GM18909 (cell line): ENCODE measurements around the gene DLX2.

Experiments
- ATAC-seq: cut with Tn5 transposase; IDR thresholded peaks from one replicate; pipeline ENCODE4 v1.9.1; 2021; ENCODE audit warnings: mild to moderate bottlenecking; ENCODE audit not compliant: unreplicated experiment, poor library complexity

Gene DLX2

GRCh38 chr2:172108587-172108930, 5.9 kb upstream of the DLX2 start:
- no peak for ATAC-seq

- no peak for ATAC-seq
These were observed 5.2 kb upstream of the DLX2 start for GRCh38 chr2:172107690-172108586.

- ATAC-seq = no peak
These were observed 3.6 kb upstream of the DLX2 start for GRCh38 chr2:172106108-172106961.

GRCh38 chr2:172105471-172106107, 2.9 kb upstream of the DLX2 start:
- ATAC-seq = no peak

- no peak for ATAC-seq
These were observed 972 bp upstream of the DLX2 start for GRCh38 chr2:172103471-172104272.

- no peak for ATAC-seq
These were observed 794 bp downstream of the DLX2 start for GRCh38 chr2:172101821-172102390.

GRCh38 chr2:172100935-172101820, 1.5 kb downstream of the DLX2 start:
- no peak for ATAC-seq

GRCh38 chr2:172100080-172100934, 2.4 kb downstream of the DLX2 start:
- ATAC-seq = no peak

GRCh38 chr2:172099472-172100079, 3.1 kb downstream of the DLX2 start:
- ATAC-seq = no peak

- ATAC-seq = no peak
These were observed 3.8 kb downstream of the DLX2 start for GRCh38 chr2:172098650-172099471.

- no peak for ATAC-seq
These were observed 4.4 kb downstream of the DLX2 start for GRCh38 chr2:172098287-172098649.

GRCh38 chr2:172097557-172098131, 5.1 kb downstream of the DLX2 start:
- no peak for ATAC-seq

- ATAC-seq = no peak
These were observed 5.8 kb downstream of the DLX2 start for GRCh38 chr2:172096626-172097547.

GRCh38 chr2:172095905-172096625, 6.6 kb downstream of the DLX2 start:
- no peak for ATAC-seq
